Stimulated activated memory B cell treated with anti-CD40 and anti-IgM and Interleukin-4, amounts not matched to agents 10 μg/mL and 1 μg/mL and 100 μg/mL, for 72 hours (primary cell): ENCODE data around the gene APH1B.

ENCODE experiments used
- ATAC-seq: fragments of 150-1000 bp; cut with Tn5 transposase; 2 replicates; pipeline ENCODE4 v1.10.0; 2021
- H3K27ac Mint-ChIP-seq: one replicate; pipeline ENCODE4 v1.8.0; 2022; ENCODE audit warnings: mild to moderate bottlenecking, mixed read lengths
- H3K27me3 Mint-ChIP-seq: one replicate; pipeline ENCODE4 v1.8.0; 2022; ENCODE audit warnings: mixed read lengths
- H3K36me3 Mint-ChIP-seq: one replicate; pipeline ENCODE4 v1.8.0; 2022; ENCODE audit warnings: mixed read lengths
- H3K4me1 Mint-ChIP-seq: one replicate; pipeline ENCODE4 v1.8.0; 2022; ENCODE audit warnings: mixed read lengths
- H3K4me3 Mint-ChIP-seq: one replicate; pipeline ENCODE4 v1.8.0; 2022; ENCODE audit warnings: mild to moderate bottlenecking, moderate library complexity, mixed read lengths
- H3K9me3 Mint-ChIP-seq: one replicate; pipeline ENCODE4 v1.8.0; 2022; ENCODE audit warnings: mixed read lengths

APH1B gene

GRCh38 chr15:63327648-63328421, 50.4 kb downstream of the APH1B start:
- H3K4me1 Mint-ChIP-seq = no peaks in the 10 kb centered on the region
- H3K27ac Mint-ChIP-seq = no peak overlapping the region
- no peak overlapping the region for H3K4me3 Mint-ChIP-seq
- H3K9me3 Mint-ChIP-seq = no peaks in the 10 kb centered on the region
- peak; percentile 43 for ATAC-seq
- no peaks in the 10 kb centered on the region for H3K36me3 Mint-ChIP-seq
- peaks cover 14% of the 10 kb centered on the region for H3K27me3 Mint-ChIP-seq

- Mint-ChIP-seq H3K4me1 (no peaks in the 10 kb centered on the region), H3K4me3 (no peak overlapping the region)
Measured at GRCh38 chr15:63329567-63330350, 52.4 kb downstream of the APH1B start.

DNA sequence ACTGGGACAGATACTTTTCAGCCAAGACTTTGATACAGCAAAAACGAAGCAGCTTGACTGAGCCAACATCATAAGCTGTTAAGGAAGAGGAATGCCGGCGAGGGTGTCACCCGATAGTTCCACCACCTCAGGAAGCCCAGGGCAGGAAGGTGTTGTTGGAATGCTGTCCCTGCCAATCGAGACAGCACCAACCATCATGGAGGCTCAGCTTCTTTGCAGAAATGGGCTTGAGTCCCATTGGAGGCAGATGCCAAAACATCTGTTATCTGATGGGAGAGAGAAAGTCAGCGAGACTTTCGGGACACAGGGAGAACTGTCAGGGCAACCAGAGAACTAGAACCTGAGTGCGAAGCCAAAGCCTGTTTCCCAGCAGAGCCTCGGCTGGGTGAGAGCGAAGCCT, 53.5 kb downstream of the APH1B start:
- no peaks in the 10 kb centered on the region for H3K9me3 Mint-ChIP-seq
- ATAC-seq = no peak
- H3K27me3 Mint-ChIP-seq = peaks cover 14% of the 10 kb centered on the region
- no peaks in the 10 kb centered on the region for H3K36me3 Mint-ChIP-seq
- H3K4me1 Mint-ChIP-seq = no peaks in the 10 kb centered on the region
- H3K4me3 Mint-ChIP-seq = no peak overlapping the region
- H3K27ac Mint-ChIP-seq = no peak overlapping the region

More at GRCh38 chr15:63329567-63330350, 52.4 kb downstream of the APH1B start:
- peaks cover 14% of the 10 kb centered on the region for H3K27me3 Mint-ChIP-seq
- H3K36me3 Mint-ChIP-seq = no peaks in the 10 kb centered on the region
- no peak overlapping the region for H3K27ac Mint-ChIP-seq
- no peaks in the 10 kb centered on the region for H3K9me3 Mint-ChIP-seq
- ATAC-seq = no peak

DNA sequence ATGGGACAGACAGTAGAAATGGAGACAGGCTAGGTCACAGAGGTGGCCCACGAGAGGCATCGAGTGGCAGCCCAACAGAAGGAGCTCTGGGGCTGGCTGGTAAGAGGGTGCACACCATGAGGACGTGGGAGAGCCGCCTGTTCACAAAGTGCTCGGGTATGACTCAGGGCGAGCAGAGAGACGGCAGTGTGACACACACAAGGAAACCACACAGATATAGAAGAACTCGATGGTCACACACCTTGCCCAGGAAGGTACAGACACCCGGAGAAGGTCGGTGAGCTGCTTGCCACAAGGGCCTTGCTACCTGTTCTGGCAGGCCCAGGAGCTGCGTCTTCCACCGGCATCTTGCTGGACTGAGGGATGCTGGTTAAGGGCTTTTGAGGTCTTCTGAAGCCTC, 54.1 kb downstream of the APH1B start:
- H3K4me3 Mint-ChIP-seq = no peak overlapping the region
- peaks cover 14% of the 10 kb centered on the region for H3K27me3 Mint-ChIP-seq
- H3K36me3 Mint-ChIP-seq = no peaks in the 10 kb centered on the region
- no peak for ATAC-seq
- H3K4me1 Mint-ChIP-seq = no peaks in the 10 kb centered on the region
- H3K9me3 Mint-ChIP-seq = no peaks in the 10 kb centered on the region
- no peak overlapping the region for H3K27ac Mint-ChIP-seq

GRCh38 chr15:63332367-63333124, 55.1 kb downstream of the APH1B start:
- ATAC-seq = no peak
- no peak overlapping the region for H3K27ac Mint-ChIP-seq
- no peaks in the 10 kb centered on the region for H3K36me3 Mint-ChIP-seq
- peaks cover 14% of the 10 kb centered on the region for H3K27me3 Mint-ChIP-seq
- H3K9me3 Mint-ChIP-seq = no peaks in the 10 kb centered on the region
- no peak overlapping the region for H3K4me3 Mint-ChIP-seq
- no peaks in the 10 kb centered on the region for H3K4me1 Mint-ChIP-seq

GRCh38 chr15:63334821-63335220, 57.4 kb downstream of the APH1B start:
- Mint-ChIP-seq H3K27ac (no peak overlapping the region), H3K4me3 (no peak overlapping the region), H3K27me3 (no peaks in the 10 kb centered on the region)

DNA sequence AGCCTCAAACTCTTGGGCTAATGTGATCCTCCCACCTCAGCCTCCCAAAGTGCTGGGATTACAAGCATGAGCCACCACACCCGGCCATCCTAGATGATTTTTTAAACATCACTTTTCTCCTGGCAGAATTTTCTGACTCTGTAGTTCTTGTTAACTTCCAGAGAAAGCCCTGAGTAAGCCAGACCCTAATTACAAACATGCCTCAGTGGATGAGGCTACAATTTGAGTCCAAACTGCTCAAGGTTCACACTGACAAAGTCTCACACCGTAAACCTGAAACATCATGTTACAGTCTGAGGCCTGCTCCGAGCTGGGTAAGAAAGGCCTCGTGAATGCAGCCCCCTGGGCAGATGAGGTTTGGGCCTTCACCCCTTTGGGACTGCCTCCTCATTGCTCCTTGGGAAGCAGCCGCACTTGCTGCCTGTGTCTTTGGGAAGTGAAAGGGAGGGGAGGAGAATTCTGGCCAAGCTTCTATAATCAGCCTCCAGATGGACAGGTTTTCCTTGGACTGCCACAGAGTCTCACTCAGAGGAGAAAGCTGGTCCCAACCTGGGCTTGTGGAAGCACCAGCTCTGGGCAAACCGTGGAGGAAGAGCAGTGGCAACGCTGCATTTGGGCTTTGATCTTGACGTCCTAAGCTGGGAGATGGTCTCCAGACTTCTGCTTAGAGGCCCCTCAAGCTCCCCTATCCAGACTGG, 58.3 kb downstream of the APH1B start:
- Mint-ChIP-seq H3K4me3 (no peak overlapping the region), H3K36me3 (no peaks in the 10 kb centered on the region), H3K4me1 (no peaks in the 10 kb centered on the region), H3K27me3 (peaks cover 8% of the 10 kb centered on the region), H3K27ac (no peak overlapping the region), H3K9me3 (no peaks in the 10 kb centered on the region)
- no peak for ATAC-seq

More at GRCh38 chr15:63334821-63335220, 57.4 kb downstream of the APH1B start:
- H3K4me1 Mint-ChIP-seq = no peaks in the 10 kb centered on the region
- ATAC-seq = no peak
- H3K9me3 Mint-ChIP-seq = no peaks in the 10 kb centered on the region
- H3K36me3 Mint-ChIP-seq = no peaks in the 10 kb centered on the region

- H3K4me3 Mint-ChIP-seq = no peak overlapping the region
- H3K27ac Mint-ChIP-seq = no peak overlapping the region
- ATAC-seq = no peak
- H3K36me3 Mint-ChIP-seq = no peaks in the 10 kb centered on the region
- no peaks in the 10 kb centered on the region for H3K9me3 Mint-ChIP-seq
- peaks cover 2% of the 10 kb centered on the region for H3K4me1 Mint-ChIP-seq
- H3K27me3 Mint-ChIP-seq = peaks cover 18% of the 10 kb centered on the region
Measured at GRCh38 chr15:63337046-63337445, 59.6 kb downstream of the APH1B start.

GRCh38 chr15:63338170-63338569, 60.8 kb downstream of the APH1B start:
- Mint-ChIP-seq H3K27ac (no peak overlapping the region), H3K27me3 (peaks cover 18% of the 10 kb centered on the region), H3K4me1 (peaks cover 13% of the 10 kb centered on the region), H3K4me3 (no peak overlapping the region), H3K36me3 (no peaks in the 10 kb centered on the region), H3K9me3 (no peaks in the 10 kb centered on the region)
- ATAC-seq = no peak

GRCh38 chr15:63339006-63339766, 61.8 kb downstream of the APH1B start:
- no peak overlapping the region for H3K4me3 Mint-ChIP-seq
- H3K36me3 Mint-ChIP-seq = no peaks in the 10 kb centered on the region
- no peak for ATAC-seq
- peaks cover 21% of the 10 kb centered on the region for H3K4me1 Mint-ChIP-seq
- no peaks in the 10 kb centered on the region for H3K9me3 Mint-ChIP-seq
- peaks cover 18% of the 10 kb centered on the region for H3K27me3 Mint-ChIP-seq
- no peak overlapping the region for H3K27ac Mint-ChIP-seq

DNA sequence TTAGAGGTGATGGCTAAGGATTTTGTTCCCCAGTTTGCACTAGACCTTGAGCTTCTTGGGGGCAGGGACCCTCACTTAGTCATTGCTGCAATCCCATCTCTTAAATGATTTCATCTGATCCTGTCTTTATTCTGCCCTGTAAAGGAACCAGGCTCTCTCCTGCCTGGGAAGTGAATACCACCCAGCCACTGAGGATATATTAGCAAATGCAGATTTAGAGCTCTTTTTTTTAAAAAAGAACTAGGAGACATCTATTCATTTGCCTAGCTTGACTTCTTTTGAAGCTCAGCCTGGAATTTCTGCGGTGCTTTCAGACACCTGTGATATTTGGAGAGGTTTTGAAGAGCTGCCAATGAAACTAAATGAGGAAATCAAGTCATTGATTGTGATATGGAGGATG, 62.4 kb downstream of the APH1B start:
- no peak for ATAC-seq
- H3K9me3 Mint-ChIP-seq = no peaks in the 10 kb centered on the region
- peaks cover 21% of the 10 kb centered on the region for H3K4me1 Mint-ChIP-seq
- no peaks in the 10 kb centered on the region for H3K36me3 Mint-ChIP-seq
- no peak overlapping the region for H3K27ac Mint-ChIP-seq
- H3K4me3 Mint-ChIP-seq = no peak overlapping the region
- H3K27me3 Mint-ChIP-seq = peaks cover 18% of the 10 kb centered on the region

DNA sequence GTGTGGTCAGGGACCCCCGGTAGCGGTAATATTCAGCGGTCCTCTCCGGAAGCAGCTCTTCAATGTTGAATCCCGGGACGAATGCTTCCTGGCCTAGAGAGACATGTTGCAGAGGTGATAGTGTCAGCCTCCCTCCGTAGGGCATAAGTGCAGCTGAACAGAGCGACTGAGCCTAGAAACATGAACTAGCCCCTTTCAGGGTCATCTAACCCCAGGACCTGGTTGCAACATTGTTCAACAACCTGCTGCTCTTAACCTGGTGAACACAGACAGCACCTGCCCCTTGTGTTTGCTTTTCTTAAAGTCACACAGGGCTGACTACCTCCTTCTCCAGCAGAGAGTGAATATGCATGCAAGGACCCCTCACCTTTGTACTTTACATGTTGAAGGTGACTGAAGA, 62.9 kb downstream of the APH1B start:
- ATAC-seq = no peak
- Mint-ChIP-seq H3K27ac (no peak overlapping the region), H3K4me3 (no peak overlapping the region), H3K27me3 (peaks cover 18% of the 10 kb centered on the region), H3K9me3 (no peaks in the 10 kb centered on the region), H3K4me1 (peaks cover 21% of the 10 kb centered on the region), H3K36me3 (no peaks in the 10 kb centered on the region)

DNA sequence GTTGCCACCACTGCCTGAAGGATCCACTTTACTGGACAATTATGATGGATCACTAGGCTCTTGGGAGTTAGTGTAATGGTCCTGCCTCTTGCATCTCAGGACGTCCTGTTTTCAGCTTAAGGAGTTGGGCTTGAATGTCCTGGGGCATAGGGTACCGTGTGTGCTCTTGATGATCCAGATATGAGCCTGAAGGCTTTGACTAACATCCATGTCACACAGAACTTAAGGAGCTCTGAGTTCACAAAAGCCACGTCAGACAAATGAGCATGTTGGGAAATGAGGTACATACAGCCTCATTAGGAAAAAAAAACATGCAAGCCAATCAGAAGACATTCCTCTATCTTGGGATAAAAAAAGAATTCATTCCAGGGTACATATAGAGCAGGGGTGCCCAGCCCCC, 63.5 kb downstream of the APH1B start:
- H3K4me3 Mint-ChIP-seq = no peak overlapping the region
- no peak for ATAC-seq
- no peak overlapping the region for H3K27ac Mint-ChIP-seq
- H3K36me3 Mint-ChIP-seq = no peaks in the 10 kb centered on the region
- H3K27me3 Mint-ChIP-seq = peaks cover 18% of the 10 kb centered on the region
- no peaks in the 10 kb centered on the region for H3K9me3 Mint-ChIP-seq
- H3K4me1 Mint-ChIP-seq = peaks cover 21% of the 10 kb centered on the region

DNA sequence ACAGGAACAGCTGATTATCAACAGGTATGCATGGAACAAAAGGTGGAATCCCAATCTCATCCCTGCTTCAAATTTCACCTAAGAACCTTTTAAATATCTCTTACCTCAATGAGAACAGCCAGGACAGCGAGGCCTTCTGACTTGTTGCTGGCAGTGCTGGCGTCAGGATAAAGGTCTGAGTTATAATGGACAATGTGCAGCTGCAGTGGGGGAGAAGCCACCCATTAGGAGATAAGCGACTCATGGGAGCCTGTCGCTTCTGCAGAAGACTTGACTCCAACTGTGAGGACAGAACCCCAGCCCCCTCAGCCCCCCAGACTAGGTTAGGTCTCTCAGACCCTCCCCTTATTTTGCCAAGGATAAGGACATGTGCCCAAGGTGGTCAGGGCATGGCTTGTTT, 64.5 kb downstream of the APH1B start:
- Mint-ChIP-seq H3K27ac (no peak overlapping the region), H3K4me1 (peaks cover 21% of the 10 kb centered on the region), H3K27me3 (peaks cover 18% of the 10 kb centered on the region), H3K36me3 (no peaks in the 10 kb centered on the region), H3K9me3 (no peaks in the 10 kb centered on the region), H3K4me3 (no peak overlapping the region)
- ATAC-seq = no peak
